Osteoblast (primary cell): Measurements from ENCODE around the gene KCND2. TPM values are rescaled to one million over a fixed set of nuclear protein-coding genes. Genes with fewer than 3 reads are reported as not detected.

Experiments used
- DNase-seq: peaks from one replicate; pipeline ENCODE4 v3.0.0; 2011; ENCODE audit warnings: low spot score, mixed read lengths; ENCODE audit not compliant: insufficient read length; ENCODE audit errors: missing footprints
- H2AFZ ChIP-seq: 2 replicates; pipeline ENCODE4 v1.6.0; 2011; ENCODE audit warnings: mild to moderate bottlenecking, low read length
- H3K27ac ChIP-seq: 2 replicates; pipeline ENCODE4 v1.5.1; 2011; ENCODE audit warnings: mild to moderate bottlenecking, low read depth, low read length, moderate library complexity
- H3K27me3 ChIP-seq: 2 replicates; pipeline ENCODE4 v1.6.0; 2012; ENCODE audit warnings: mild to moderate bottlenecking, control low read depth, inconsistent platforms, low read length, moderate library complexity; ENCODE audit not compliant: insufficient read depth
- H3K36me3 ChIP-seq: 2 replicates; pipeline ENCODE4 v1.5.1; 2011; ENCODE audit warnings: mild to moderate bottlenecking, low read length, control low read depth, moderate library complexity; ENCODE audit not compliant: insufficient read depth
- H3K4me1 ChIP-seq: 2 replicates; pipeline ENCODE4 v1.5.1; 2011; ENCODE audit warnings: mild to moderate bottlenecking, low read length, control low read depth, moderate library complexity; ENCODE audit not compliant: insufficient read depth
- H3K4me2 ChIP-seq: 2 replicates; pipeline ENCODE4 v1.6.0; 2011; ENCODE audit warnings: mild to moderate bottlenecking, low read length; ENCODE audit not compliant: insufficient read depth
- H3K4me3 ChIP-seq: fragments of 200-600 bp; sonication (generic); 3 replicates; pipeline ENCODE4 v1.5.1; 2012; ENCODE audit warnings: mild to moderate bottlenecking, low read length, inconsistent platforms; ENCODE audit not compliant: insufficient read depth
- H3K79me2 ChIP-seq: 2 replicates; pipeline ENCODE4 v1.6.0; 2012; ENCODE audit warnings: mild to moderate bottlenecking, low read length, control low read depth, inconsistent platforms; ENCODE audit not compliant: insufficient read depth
- H3K9me3 ChIP-seq: 2 replicates; pipeline ENCODE4 v1.5.1; 2011; ENCODE audit warnings: low read depth, low read length, control low read depth
- H4K20me1 ChIP-seq: 2 replicates; pipeline ENCODE4 v1.6.0; 2012; ENCODE audit warnings: mild to moderate bottlenecking, low read length, control low read depth; ENCODE audit not compliant: insufficient read depth
- CTCF ChIP-seq: IDR thresholded peaks from 2 replicates; pipeline ENCODE4 v1.5.1; 2011; ENCODE audit warnings: mild to moderate bottlenecking, low read depth, low read length, moderate library complexity; ENCODE audit errors: extremely low read depth
- small RNA-seq: library from RNA; depleted of rRNA; stranded (forward); fragments of <200 nt; gene quantifications from one replicate; pipeline ENCODE3, GENCODE V24; 2012
- total RNA-seq: library from RNA; depleted of rRNA; stranded (reverse); fragments of >200 nt; gene quantifications from 2 replicates; pipeline ENCODE4 v1.2.3, GENCODE V29; 2012

KCND2 gene
- total RNA-seq, 1 donor: 6.5 TPM

DNA sequence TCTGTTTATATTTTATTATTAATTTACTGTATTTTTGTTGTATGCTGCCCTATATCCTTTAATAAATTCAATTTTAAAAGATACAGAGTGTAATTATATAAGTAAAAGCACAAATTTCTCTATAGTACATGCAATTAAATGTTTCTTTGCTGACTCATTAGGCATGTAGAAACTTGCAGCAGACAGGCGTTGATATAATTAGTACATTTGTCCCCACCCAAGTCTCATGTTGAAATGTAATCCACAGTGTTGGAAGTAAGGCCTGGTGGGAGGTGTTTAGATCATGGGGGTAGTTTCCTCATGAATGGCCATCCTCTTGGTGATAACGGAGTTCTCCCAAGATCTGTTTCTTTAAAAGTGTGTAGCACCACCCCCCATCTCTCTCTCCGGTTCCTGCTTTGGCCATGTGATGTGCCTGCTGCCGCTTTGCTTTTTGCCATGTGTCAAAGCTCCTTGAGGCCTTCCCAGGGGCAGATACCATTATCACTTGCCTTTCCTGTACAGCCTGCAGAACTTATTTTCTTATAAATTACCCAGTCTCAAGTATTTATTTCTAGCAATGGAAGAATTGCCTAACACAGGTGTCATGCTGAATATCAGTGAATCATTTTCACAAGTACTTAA is 521.2 kb downstream of the KCND2 start:
- H3K36me3 ChIP-seq: no peaks in the 10 kb centered on the region
- no peaks in the 10 kb centered on the region for H3K79me2 ChIP-seq
- no peak overlapping the region for H3K4me2 ChIP-seq
- H3K27me3 ChIP-seq: no peaks in the 10 kb centered on the region
- peak overlapping the region; percentile 36 for H2AFZ ChIP-seq
- H4K20me1 ChIP-seq: no peaks in the 10 kb centered on the region
- TF ChIP-seq CTCF: no peak
- no peaks in the 10 kb centered on the region for H3K9me3 ChIP-seq
- no peak overlapping the region for H3K27ac ChIP-seq
- no peaks in the 10 kb centered on the region for H3K4me1 ChIP-seq
- DNase-seq: no peak
- H3K4me3 ChIP-seq: no peak overlapping the region

DNA sequence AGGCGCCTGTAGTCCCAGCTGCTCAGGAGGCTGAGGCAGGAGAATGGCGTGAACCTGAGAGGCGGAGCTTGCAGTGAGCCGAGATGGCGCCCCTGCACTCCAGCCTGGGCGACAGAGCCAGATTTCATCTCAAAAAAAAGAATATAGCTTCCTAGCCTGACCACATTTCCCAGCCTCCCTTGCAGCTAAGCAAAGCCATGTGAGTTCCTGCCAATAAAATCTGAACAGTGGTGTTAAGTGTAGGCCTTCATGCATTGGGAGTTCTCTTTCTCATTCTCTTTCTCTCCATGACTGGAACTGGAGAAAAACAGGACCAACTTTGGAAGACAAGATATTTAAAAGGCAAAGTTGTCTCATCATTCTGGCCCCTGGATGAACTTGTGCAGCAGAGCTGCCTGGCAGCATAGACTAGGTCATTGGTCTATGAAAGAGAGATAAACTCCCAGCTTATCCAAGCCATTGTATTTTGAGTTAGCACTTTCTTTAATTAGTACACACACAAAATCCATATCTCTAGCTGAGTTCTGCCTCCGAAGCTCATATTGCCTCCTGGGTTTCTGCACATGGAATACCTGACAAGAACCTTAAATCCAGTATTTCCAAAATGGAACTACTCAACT is 524.2 kb downstream of the KCND2 start:
- Histone ChIP-seq H3K4me1 (no peaks in the 10 kb centered on the region), H2AFZ (no peak overlapping the region), H3K27ac (no peak overlapping the region), H3K79me2 (no peaks in the 10 kb centered on the region), H3K9me3 (no peaks in the 10 kb centered on the region), H3K36me3 (no peaks in the 10 kb centered on the region), H4K20me1 (no peaks in the 10 kb centered on the region), H3K4me2 (no peak overlapping the region), H3K4me3 (no peak overlapping the region), H3K27me3 (no peaks in the 10 kb centered on the region)
- TF ChIP-seq CTCF: no peak
- no peak for DNase-seq

GRCh38 chr7:120799147-120799546 is 526.2 kb downstream of the KCND2 start:
- Histone ChIP-seq H3K4me2 (no peak overlapping the region), H4K20me1 (no peaks in the 10 kb centered on the region), H2AFZ (no peak overlapping the region), H3K9me3 (no peaks in the 10 kb centered on the region), H3K27ac (no peak overlapping the region), H3K27me3 (no peaks in the 10 kb centered on the region), H3K36me3 (no peaks in the 10 kb centered on the region), H3K4me3 (no peak overlapping the region), H3K79me2 (no peaks in the 10 kb centered on the region), H3K4me1 (no peaks in the 10 kb centered on the region)
- no peak for DNase-seq
- no peak for TF ChIP-seq CTCF

Small RNA genes within 50 kb of the gene (small RNA-seq; reads per million reads assigned to genes)
- gene RNU6-581P: not detected
